ELR (cell line): ENCODE measurements around the gene MRPL14.
A peak's percentile ranks its signal among the peaks of the same experiment; 100 is the strongest.
"Not testable (repeated sequence)": the region's sequence is repeated elsewhere in the genome, so short reads cannot be mapped to it uniquely, and the experiment has no call there.

Experiments
- DNase-seq: peaks from one replicate; pipeline ENCODE4 v3.0.0-alpha.2; 2015; ENCODE audit warnings: low read depth

The MRPL14 gene

DNA sequence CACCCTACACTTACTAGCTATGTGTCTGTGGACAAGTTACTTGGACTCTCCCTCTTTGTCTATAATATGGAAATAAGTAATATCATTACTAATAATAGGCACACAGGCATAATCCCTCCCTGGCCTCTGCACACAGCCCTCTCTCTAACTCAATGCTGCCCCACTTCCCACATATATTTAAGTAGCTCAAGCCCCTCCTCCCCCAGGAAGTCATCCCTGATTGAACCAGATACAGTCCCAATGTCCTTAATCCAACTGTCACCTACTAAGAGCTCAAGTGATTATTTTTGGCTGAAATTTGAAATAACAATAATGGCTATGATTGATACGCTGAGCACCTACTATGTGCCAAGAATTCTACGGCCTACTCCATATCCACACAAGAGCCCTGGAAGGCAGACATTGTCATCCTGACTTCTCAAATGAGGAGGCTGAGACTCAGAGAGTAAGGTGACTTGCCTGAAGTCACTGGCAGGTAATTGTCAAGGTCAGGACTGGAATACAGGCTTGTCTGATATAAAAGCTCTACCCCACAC is 29.4 kb downstream of the MRPL14 start:
- no peak for DNase-seq

GRCh38 chr6:44096612-44097011 is 30.6 kb downstream of the MRPL14 start:
- DNase-seq = peak; percentile 80

DNA sequence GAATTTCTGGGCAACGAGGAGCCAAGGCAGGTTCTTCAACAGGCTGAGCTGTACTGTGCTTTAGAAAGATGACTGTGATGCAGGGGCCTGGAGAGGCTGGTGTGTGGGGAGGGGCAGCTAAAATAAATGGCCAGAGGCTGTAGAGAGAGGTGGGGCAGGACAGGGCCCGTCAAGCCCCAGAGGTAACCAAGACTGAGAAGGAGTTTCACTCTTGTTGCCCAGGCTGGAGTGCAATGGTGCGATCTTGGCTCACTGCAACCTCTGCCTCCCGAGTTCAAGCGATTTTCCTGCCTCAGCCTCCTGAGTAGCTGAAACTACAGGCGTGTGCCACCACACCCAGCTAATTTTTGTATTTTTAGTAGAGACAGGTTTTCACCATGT is 32.0 kb downstream of the MRPL14 start:
- DNase-seq = not testable (repeated sequence)

- DNase-seq = no peak
These were observed 32.6 kb downstream of the MRPL14 start for GRCh38 chr6:44094403-44095242.

DNA sequence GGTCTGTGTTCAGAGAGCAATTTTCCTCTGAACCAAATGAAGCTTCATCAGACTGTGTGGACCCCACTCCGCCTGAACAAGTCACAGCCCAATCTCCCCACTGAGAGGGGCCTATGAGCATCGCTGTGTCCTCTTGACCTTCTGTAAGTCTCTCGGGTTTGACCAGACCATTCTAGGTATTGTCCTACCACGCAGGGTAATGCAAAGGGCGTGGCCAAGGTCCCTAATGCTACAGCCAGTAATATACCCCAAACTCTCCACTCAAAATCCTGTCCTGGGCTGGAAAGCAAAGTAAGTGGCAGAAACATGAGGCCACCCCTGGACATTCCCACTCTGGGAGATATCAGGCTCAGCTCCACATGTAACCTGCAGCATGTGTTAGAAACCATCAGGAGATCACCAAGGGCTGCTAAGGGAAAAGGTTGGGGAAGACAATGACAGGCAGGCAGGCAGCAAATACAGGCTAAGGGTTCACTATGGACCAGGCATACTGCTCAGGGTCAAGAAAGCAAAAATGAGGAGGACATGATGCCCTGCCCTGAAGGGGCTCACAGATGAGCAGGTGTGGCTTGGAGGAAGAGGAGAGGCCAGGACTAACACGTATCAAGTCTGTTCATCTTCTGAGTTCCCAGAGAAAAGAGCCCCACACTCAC is 33.4 kb downstream of the MRPL14 start:
- DNase-seq = no peak

- no peak for DNase-seq
These were observed 34.2 kb downstream of the MRPL14 start for GRCh38 chr6:44093066-44093465.

- DNase-seq = no peak
These were observed 35.0 kb downstream of the MRPL14 start for GRCh38 chr6:44091981-44092884.

- DNase-seq = not testable (repeated sequence)
These were observed 35.9 kb downstream of the MRPL14 start for GRCh38 chr6:44091356-44091755.

DNA sequence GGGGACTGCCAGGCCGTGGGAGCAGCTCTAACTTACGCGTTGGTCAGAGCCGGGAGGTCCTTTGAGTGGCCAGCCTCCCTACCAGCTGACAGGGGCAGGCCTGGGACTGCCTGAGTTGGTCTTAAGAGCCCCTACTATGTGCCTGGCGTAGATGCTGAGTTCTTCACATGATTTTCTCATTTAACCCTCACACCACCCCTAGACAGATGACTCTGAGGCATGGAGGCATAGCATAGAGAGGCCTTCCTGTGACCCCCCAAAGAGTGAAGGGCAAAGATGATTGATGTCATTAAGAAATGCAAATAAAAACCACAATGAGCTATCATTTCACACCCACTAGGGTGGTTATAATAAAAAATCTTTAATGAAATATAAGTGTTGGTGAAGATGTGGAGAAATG is 36.8 kb downstream of the MRPL14 start:
- DNase-seq = no peak

DNA sequence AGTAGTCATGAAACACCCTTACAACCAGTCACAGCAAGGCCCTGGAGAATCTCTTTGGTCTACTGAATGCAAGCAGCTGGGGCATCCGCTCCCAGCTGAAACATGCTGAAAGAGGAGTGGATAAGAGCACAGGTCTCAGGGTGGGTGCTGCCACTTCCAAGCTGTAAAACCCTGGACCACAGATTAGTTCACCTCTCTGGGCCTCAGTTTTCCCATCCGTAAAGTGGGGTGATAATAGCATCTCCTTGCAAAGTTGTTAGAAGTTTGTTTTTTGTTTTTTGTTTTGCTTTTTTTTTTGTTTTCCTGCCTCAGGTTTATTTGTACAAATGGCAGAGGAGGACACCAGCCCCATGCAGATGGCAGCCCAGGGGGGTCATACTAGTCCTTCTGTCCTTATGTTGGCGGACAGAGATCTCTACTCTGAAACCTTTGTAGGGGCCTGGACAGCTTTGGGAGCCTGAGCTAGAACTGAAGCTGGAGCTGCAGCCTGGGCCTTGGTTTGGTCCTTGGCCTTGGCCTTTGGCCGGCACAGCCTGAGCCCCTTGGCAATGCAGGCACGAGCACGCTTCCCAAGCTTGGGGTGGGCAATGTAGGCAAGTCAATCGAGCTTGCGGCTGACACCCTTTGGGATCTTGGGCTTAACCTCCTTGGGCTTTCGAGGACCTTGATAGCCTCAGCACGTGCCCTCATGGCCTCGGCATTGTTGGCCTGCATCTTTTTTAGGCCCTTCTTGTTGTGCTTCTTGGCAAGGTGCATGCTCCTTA is 38.2 kb downstream of the MRPL14 start:
- no peak for DNase-seq

GRCh38 chr6:44087623-44088022 is 39.6 kb downstream of the MRPL14 start:
- DNase-seq = no peak

DNA sequence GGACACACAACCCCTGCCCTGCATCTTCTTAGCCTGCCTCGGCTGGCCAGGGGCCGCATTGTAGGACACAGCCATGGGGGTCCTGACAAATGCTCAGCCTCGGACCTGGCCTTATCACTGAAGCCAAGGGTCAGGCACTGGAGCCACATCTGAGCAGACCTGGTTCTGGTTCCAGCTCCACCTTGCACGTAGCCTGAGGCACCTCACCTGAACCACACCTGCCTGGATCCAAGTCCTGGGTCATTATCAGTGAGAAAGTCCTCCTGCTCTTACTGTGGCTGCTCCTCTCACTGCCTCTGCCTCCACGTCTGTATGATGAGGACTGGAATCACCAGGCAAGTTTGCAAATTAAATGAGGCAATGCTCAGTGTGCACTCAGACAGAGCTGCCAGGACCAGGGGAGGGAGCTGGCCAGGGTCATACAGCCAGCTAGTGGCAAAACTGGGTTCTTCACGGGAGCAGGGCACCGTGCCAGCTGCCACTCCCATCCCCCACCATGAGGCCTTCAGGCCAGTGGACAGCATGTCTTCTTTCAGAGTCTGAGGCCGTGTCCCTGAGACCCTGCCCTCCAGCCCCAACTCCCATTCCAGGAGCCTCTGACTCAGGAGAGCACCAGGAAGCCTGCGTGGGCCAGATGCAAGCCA is 40.2 kb downstream of the MRPL14 start:
- no peak for DNase-seq

- no peak for DNase-seq
These were observed 42.0 kb downstream of the MRPL14 start for GRCh38 chr6:44085219-44085618.

DNA sequence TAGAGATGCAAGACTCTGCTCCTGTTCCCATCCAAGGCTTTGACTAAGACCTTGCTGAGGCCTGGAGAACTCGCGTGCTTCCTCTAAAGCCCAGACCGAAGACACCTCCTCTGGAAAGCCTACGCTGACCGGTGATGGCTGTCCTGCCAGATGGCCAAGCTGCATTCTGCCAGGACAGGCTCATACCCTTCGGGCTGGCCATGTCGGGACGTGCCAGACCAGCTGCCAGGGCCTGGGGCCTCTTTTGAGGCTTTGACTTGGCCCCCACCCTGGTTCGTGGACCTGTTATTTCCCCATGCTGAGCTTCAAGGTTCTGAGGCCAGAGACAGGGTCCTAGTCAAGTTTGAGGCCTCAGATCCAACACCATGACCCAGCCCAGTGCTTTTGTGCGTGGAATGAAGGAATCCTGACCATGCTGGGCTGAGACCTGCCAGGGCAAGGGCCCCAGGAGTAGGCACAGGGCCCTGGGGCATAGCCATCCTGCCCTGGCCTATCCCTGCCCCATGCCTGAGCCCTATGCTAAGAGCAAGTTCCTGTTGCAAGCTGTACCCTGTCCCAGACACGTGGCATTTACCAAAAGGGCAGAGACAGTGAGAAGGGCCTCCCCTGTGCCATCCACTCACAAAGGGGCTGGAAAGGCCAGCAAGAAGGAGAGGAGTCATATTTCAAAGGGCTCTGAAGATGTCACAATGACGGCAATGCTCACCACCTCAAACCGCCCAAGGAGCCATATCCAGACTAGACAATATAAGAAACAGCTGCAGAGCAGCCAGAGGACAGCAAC is 42.8 kb downstream of the MRPL14 start:
- DNase-seq = no peak

GRCh38 chr6:44082872-44083321 is 44.4 kb downstream of the MRPL14 start:
- no peak for DNase-seq

DNA sequence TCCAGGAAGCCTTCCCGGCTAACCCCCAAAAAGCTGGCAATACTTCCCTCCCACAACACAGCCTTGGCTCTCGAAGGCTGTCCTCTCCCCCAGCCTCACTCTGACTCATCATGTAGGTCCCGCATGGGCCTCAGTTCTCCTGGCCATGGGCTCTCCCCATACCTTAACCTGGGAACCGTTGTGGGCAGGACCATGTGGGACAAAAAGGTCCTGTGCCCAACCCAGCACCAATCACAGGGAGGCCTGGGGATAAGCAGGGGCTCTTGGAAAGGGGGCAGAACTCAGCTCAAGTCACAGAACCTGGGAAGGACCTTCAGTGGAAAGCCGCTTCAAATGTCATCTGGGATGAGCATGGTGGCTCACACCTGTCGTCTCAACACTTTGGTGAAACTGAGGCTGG is 45.5 kb downstream of the MRPL14 start:
- no peak for DNase-seq

- no peak for DNase-seq
These were observed 46.4 kb downstream of the MRPL14 start for GRCh38 chr6:44080561-44081521.

- DNase-seq = no peak
These were observed 47.6 kb downstream of the MRPL14 start for GRCh38 chr6:44079672-44080071.
